MCF 10A (cell line): Measurements from ENCODE around the gene ACIN1. TPM values are rescaled to one million over a fixed set of nuclear protein-coding genes. Genes with fewer than 3 reads are reported as not detected.
A peak's percentile ranks its signal among the peaks of the same experiment; 100 is the strongest.

Experiments
- BruUV-seq: library from RNA; stranded (reverse); fragments of 400-500 nt; replicated peaks from 2 replicates; lab custom pipeline; 2021; lab: Mats Ljungman, UMichigan
- CTCF ChIA-PET: fragments of 300-600 bp; sonication (Branson Sonifier 250); formaldehyde crosslinking; extraction: SDS; loops from one replicate; lab custom pipeline; 2021; ENCODE audit warnings: antibody characterized with exemption, inconsistent platforms; lab: Yijun Ruan, JAX
- POLR2A ChIA-PET: fragments of 300-600, 350-650 bp; sonication (Branson Sonifier 250); formaldehyde crosslinking; extraction: SDS; loops from one replicate; lab custom pipeline; 2020; ENCODE audit warnings: antibody characterized with exemption, inconsistent platforms; lab: Yijun Ruan, JAX
- DNase-seq: peaks from one replicate; pipeline ENCODE4 v3.0.0-alpha.2; 2018; ENCODE audit not compliant: unreplicated experiment
- H3K27ac Mint-ChIP-seq: one replicate; pipeline ENCODE4 v1.8.0; 2022; ENCODE audit warnings: mild to moderate bottlenecking, low read depth, mixed read lengths; ENCODE audit not compliant: unreplicated experiment
- H3K27me3 Mint-ChIP-seq: one replicate; pipeline ENCODE4 v1.8.0; 2022; ENCODE audit warnings: mixed read lengths; ENCODE audit not compliant: insufficient read depth, unreplicated experiment
- H3K36me3 Mint-ChIP-seq: one replicate; pipeline ENCODE4 v1.8.0; 2022; ENCODE audit warnings: mild to moderate bottlenecking, moderate library complexity, mixed read lengths; ENCODE audit not compliant: insufficient read depth, unreplicated experiment
- H3K4me1 Mint-ChIP-seq: one replicate; pipeline ENCODE4 v1.8.0; 2022; ENCODE audit warnings: mixed read lengths; ENCODE audit not compliant: insufficient read depth, unreplicated experiment
- H3K4me3 Mint-ChIP-seq: one replicate; pipeline ENCODE4 v1.8.0; 2022; ENCODE audit warnings: mild to moderate bottlenecking, moderate library complexity, mixed read lengths; ENCODE audit not compliant: unreplicated experiment
- H3K9me3 Mint-ChIP-seq: one replicate; pipeline ENCODE4 v1.8.0; 2022; ENCODE audit warnings: mixed read lengths; ENCODE audit not compliant: unreplicated experiment
- CTCF ChIP-seq: fragments of 200-600 bp; IDR thresholded peaks from one replicate; pipeline ENCODE4 v1.8.0; 2022; ENCODE audit warnings: antibody characterized with exemption, mild to moderate bottlenecking; ENCODE audit not compliant: unreplicated experiment
- intact Hi-C: fragments of 100-400 bp; cut with micrococcal nuclease; formaldehyde crosslinking; loops from 2 replicates; pipeline ENCODE4 v1.14.1; 2022
- total RNA-seq: library from RNA; stranded (reverse); gene quantifications from 2 replicates; pipeline ENCODE4 v1.2.3, GENCODE V29; 2022

ACIN1 gene
- total RNA-seq, 1 experiment from 2014 or later, result 197 TPM

GRCh38 chr14:23058654-23059504 lies 36.1 kb downstream of the ACIN1 start:
- DNase-seq, result no peak
- CTCF ChIA-PET, result interaction anchor here (0.5 to 16.3 kb wide), 42 partner anchors 10 to 1299 kb away, joined by 3 to 620 read pairs (median 5); partner anchors contain the start of genes ACIN1, AJUBA, C14orf119 and PRMT5
- H3K36me3 Mint-ChIP-seq, result peaks cover 69% of the 10 kb centered on the region

GRCh38 chr14:23057757-23058653 lies 36.9 kb downstream of the ACIN1 start:
- peak; percentile 90 for DNase-seq
- CTCF ChIA-PET, result interaction anchor here (0.5 to 16.3 kb wide), 43 partner anchors 9 to 1300 kb away, joined by 3 to 620 read pairs (median 4); partner anchors contain the start of genes ACIN1, AJUBA, C14orf119 and HAUS4
- intact Hi-C loops, result loop anchor here (1.0 to 5.0 kb wide), 4 partner anchors 64 to 236 kb away; partner anchors contain the start of gene PRMT5
- peaks cover 40% of the 10 kb centered on the region for H3K4me1 Mint-ChIP-seq
- H3K9me3 Mint-ChIP-seq, result no peaks in the 10 kb centered on the region
- no TSS peak for BruUV-seq
- H3K36me3 Mint-ChIP-seq, result peaks cover 60% of the 10 kb centered on the region
- no peak overlapping the region for H3K27ac Mint-ChIP-seq
- no peaks in the 10 kb centered on the region for H3K27me3 Mint-ChIP-seq
- POLR2A ChIA-PET, result interaction anchor here (0.6 to 7.7 kb wide), 19 partner anchors 11 to 501 kb away, joined by 3 to 133 read pairs (median 6); partner anchors contain the start of genes ACIN1, AJUBA, C14orf119 and PABPN1
- TF ChIP-seq CTCF, result peak; percentile 94
- H3K4me3 Mint-ChIP-seq, result peak overlapping the region; percentile 83

More at GRCh38 chr14:23058654-23059504, 36.1 kb downstream of the ACIN1 start:
- POLR2A ChIA-PET, result interaction anchor here (0.6 to 7.7 kb wide), 20 partner anchors 10 to 513 kb away, joined by 3 to 133 read pairs (median 6); partner anchors contain the start of genes ACIN1, AJUBA, C14orf119 and PABPN1
- Mint-ChIP-seq H3K4me3 (no peak overlapping the region), H3K4me1 (peaks cover 46% of the 10 kb centered on the region), H3K9me3 (no peaks in the 10 kb centered on the region), H3K27ac (no peak overlapping the region), H3K27me3 (no peaks in the 10 kb centered on the region)
- TSS peak; percentile 89 for BruUV-seq
- TF ChIP-seq CTCF, result no peak
- intact Hi-C loops, result loop anchor here (1.0 to 5.0 kb wide), 4 partner anchors 65 to 237 kb away; partner anchors contain the start of gene PRMT5

GRCh38 chr14:23056956-23057756 lies 37.8 kb downstream of the ACIN1 start, which contains the start of gene CDH24:
TSS of gene CDH24 (minus strand) at chr14:23057520. CDS start at chr14:23055733, 1,787 bp downstream.
- POLR2A ChIA-PET, result interaction anchor here (0.6 to 7.7 kb wide), 14 partner anchors 11 to 500 kb away, joined by 3 to 133 read pairs (median 8); partner anchors contain the start of genes ACIN1, AJUBA, C14orf119 and PRMT5
- CTCF ChIA-PET, result interaction anchor here (0.6 to 16.3 kb wide), 37 partner anchors 8 to 501 kb away, joined by 3 to 620 read pairs (median 5); partner anchors contain the start of genes ACIN1, AJUBA, C14orf119 and HAUS4

More at GRCh38 chr14:23056956-23057756, 37.8 kb downstream of the ACIN1 start, which contains the start of gene CDH24:
- TF ChIP-seq CTCF, result no peak
- Mint-ChIP-seq H3K4me1 (peaks cover 31% of the 10 kb centered on the region), H3K4me3 (peak within 1 kb of the TSS; percentile 83), H3K9me3 (no peaks in the 10 kb centered on the region), H3K27me3 (no peaks in the 10 kb centered on the region), H3K27ac (peak within 1 kb of the TSS; percentile 63), H3K36me3 (peaks cover 52% of the 10 kb centered on the region)
- DNase-seq, result peak; percentile 72
- intact Hi-C loops, result loop anchor here (1.0 to 5.0 kb wide), 2 partner anchors 52 to 235 kb away; no protein-coding TSS in a partner anchor
- no TSS peak for BruUV-seq
